ENCODE results near the gene FAM221B.
A peak's percentile ranks its signal among the peaks of the same experiment; 100 is the strongest.

FAM221B gene

DNA sequence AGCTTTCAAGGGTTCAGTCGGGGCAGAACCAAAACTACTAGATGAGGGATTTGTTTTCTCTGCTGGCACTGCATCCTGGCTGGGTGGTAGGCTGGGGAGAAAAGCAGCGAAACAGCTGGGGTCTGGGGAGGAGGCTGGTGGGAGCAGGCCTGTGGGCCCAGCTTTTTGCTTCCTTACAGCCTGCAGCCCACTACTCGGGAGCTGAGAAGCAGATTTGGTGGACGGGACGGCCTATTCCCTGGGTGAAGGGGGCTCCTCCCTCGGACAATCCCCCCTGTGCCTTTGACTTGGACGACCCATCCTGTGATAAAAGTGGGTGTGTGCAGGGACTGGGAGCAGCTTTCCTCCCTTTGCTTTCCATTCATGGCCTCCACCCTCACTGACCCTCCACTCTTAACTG is 28.0 kb downstream of the FAM221B start:
- peaks cover 5% of the 10 kb centered on the region; the same call in 1 of the 2 replicates for H3K4me1 ChIP-seq (ENCODE audit: control insufficient read depth, insufficient read depth, low read length)
- H3K9me3 ChIP-seq (ENCODE audit: control insufficient read depth, insufficient read depth, low read depth, low read length) = no peaks in the 10 kb centered on the region
- no peaks in the 10 kb centered on the region for H3K27me3 ChIP-seq (ENCODE audit: control insufficient read depth, insufficient read depth, low read length)
- H3K4me3 ChIP-seq (ENCODE audit: low read depth, low read length) = no peak overlapping the region
- H3K36me3 ChIP-seq (ENCODE audit: control insufficient read depth, insufficient read depth, low read length) = peaks cover 16% of the 10 kb centered on the region; the same call in 1 of the 2 replicates
- H3K9ac ChIP-seq (ENCODE audit: low read length) = no peak overlapping the region
- H3K27ac ChIP-seq (ENCODE audit: low read depth, low read length) = no peak overlapping the region

- H3K9ac ChIP-seq (ENCODE audit: low read length) = peak overlapping the region; percentile 3
- H3K27ac ChIP-seq (ENCODE audit: low read depth, low read length) = no peak overlapping the region
- H3K36me3 ChIP-seq (ENCODE audit: control insufficient read depth, insufficient read depth, low read length) = peaks cover 10% of the 10 kb centered on the region; the same call in 1 of the 2 replicates
These were observed 29.7 kb downstream of the FAM221B start for GRCh38 chr9:35798658-35799374.

DNA sequence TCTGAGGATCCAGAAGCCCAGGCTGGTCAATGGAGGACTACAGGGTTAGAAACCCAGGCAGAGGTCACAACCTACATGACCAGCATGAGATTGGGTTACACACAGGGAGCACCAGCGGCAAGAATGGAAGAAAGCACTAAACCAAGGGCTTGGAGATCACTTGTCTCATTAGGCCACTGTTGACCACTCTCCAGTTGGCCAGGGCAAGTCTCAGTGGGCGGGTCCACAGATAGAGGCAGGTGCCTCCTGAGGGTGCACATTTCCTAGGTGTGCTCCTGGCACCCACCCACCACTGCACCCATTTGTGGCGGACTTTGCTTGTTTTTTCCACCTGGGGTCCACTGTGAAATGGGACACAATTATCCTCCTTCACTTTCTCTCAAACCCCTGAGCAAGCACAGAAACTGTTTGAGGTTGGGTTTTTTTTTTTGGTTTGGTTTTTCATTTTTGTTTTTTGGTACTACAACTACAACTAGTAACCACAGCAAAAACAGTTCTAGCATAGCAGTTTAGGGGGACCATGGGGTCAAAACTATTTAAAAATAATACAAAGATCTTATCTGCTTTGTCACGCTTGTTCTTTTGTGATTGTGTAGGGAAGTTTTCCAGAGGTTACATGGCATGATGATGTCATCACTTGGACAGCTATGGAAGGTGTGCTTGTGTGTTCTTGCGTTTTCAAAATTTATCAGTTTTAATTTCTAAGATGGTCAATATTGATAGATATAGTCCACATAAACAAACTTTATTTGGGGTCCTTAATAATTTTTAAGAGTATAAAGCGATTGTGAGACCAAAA is 31.0 kb downstream of the FAM221B start:
- Histone ChIP-seq H3K27ac (ENCODE audit: low read depth, low read length) (no peak overlapping the region), H3K9me3 (ENCODE audit: control insufficient read depth, insufficient read depth, low read depth, low read length) (no peaks in the 10 kb centered on the region), H3K4me1 (ENCODE audit: control insufficient read depth, insufficient read depth, low read length) (peaks cover 11% of the 10 kb centered on the region; the same call in 1 of the 2 replicates), H3K9ac (ENCODE audit: low read length) (no peak overlapping the region), H3K27me3 (ENCODE audit: control insufficient read depth, insufficient read depth, low read length) (peaks cover 2% of the 10 kb centered on the region; the same call in 1 of the 2 replicates), H3K36me3 (ENCODE audit: control insufficient read depth, insufficient read depth, low read length) (peaks cover 10% of the 10 kb centered on the region; the same call in 1 of the 2 replicates), H3K4me3 (ENCODE audit: low read depth, low read length) (no peak overlapping the region)

More at GRCh38 chr9:35798658-35799374, 29.7 kb downstream of the FAM221B start:
- H3K4me1 ChIP-seq (ENCODE audit: control insufficient read depth, insufficient read depth, low read length) = peaks cover 5% of the 10 kb centered on the region; the same call in 1 of the 2 replicates
- H3K9me3 ChIP-seq (ENCODE audit: control insufficient read depth, insufficient read depth, low read depth, low read length) = no peaks in the 10 kb centered on the region
- no peaks in the 10 kb centered on the region for H3K27me3 ChIP-seq (ENCODE audit: control insufficient read depth, insufficient read depth, low read length)
- H3K4me3 ChIP-seq (ENCODE audit: low read depth, low read length) = no peak overlapping the region

DNA sequence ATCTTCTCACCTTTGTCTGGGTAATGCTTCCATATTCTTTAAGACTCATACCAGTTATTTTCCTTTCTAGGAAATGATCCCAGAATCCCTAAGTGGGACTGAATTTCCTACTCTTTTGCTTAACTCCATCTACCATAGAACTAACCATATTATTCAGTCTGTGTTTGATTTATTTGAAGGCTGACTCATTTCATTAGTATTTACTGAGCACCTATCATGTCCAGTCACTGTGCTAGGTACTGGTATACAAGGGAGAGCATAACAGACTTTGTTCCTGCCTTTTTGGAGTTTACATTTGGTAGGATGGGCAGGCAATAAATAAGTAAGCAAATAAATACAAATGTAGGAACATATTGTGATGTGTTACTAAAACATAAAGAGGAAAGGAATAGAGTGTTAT is 32.8 kb downstream of the FAM221B start:
- peaks cover 19% of the 10 kb centered on the region for H3K4me1 ChIP-seq (ENCODE audit: control insufficient read depth, insufficient read depth, low read length)
- no peaks in the 10 kb centered on the region for H3K9me3 ChIP-seq (ENCODE audit: control insufficient read depth, insufficient read depth, low read depth, low read length)
- no peak overlapping the region for H3K4me3 ChIP-seq (ENCODE audit: low read depth, low read length)
- 0 out of 2 replicates have a peak, but pooled peaks cover 3% of the 10 kb centered on the region for H3K36me3 ChIP-seq (ENCODE audit: control insufficient read depth, insufficient read depth, low read length)
- peaks cover 6% of the 10 kb centered on the region; the same call in 1 of the 2 replicates for H3K27me3 ChIP-seq (ENCODE audit: control insufficient read depth, insufficient read depth, low read length)
- no peak overlapping the region for H3K9ac ChIP-seq (ENCODE audit: low read length)
- H3K27ac ChIP-seq (ENCODE audit: low read depth, low read length) = no peak overlapping the region

DNA sequence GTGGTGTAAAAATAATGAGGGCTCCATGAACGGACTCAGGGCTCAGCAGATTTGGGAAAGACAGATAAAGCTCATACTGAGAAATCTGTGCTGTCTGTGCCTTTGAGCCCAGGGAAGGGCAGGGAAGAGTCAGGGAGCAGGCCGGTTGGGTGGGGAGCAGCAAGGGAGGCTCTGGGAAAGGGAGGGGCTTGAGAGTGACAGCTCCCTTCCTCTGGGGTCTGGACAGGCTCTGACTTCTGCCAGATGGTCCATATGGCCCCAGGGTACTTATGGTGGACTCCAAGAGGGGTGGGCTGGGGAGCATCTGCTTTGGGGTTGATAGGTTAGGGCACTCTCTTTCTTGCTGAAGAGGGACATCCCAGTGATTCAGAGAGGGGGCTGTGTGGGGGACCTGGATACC is 35.1 kb downstream of the FAM221B start:
- Histone ChIP-seq H3K4me3 (ENCODE audit: low read depth, low read length) (no peak overlapping the region), H3K4me1 (ENCODE audit: control insufficient read depth, insufficient read depth, low read length) (peaks cover 26% of the 10 kb centered on the region), H3K9ac (ENCODE audit: low read length) (no peak overlapping the region), H3K36me3 (ENCODE audit: control insufficient read depth, insufficient read depth, low read length) (no peaks in the 10 kb centered on the region), H3K27ac (ENCODE audit: low read depth, low read length) (no peak overlapping the region), H3K27me3 (ENCODE audit: control insufficient read depth, insufficient read depth, low read length) (peaks cover 6% of the 10 kb centered on the region; the same call in 1 of the 2 replicates), H3K9me3 (ENCODE audit: control insufficient read depth, insufficient read depth, low read depth, low read length) (no peaks in the 10 kb centered on the region)

DNA sequence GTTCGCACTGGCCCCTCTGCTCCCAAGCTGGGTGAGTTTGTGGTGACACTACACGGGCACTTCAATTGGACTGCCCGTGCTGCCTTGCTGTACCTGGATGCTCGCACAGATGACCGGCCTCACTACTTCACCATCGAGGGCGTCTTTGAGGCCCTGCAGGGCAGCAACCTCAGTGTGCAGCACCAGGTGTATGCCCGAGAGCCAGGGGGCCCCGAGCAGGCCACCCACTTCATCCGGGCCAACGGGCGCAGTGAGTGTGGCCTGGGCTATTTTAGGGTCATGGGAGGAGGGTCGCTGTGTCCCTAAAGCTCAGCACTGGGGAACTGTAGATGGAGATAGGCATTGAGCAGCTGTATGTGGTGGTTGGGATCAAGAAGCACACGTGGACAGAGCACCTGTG is 35.7 kb downstream of the FAM221B start:
- H3K4me3 ChIP-seq (ENCODE audit: low read depth, low read length) = 0 out of 2 replicates have a peak overlapping the region, but pooled peaks have one; percentile 29
- no peak overlapping the region for H3K27ac ChIP-seq (ENCODE audit: low read depth, low read length)
- H3K27me3 ChIP-seq (ENCODE audit: control insufficient read depth, insufficient read depth, low read length) = peaks cover 6% of the 10 kb centered on the region; the same call in 1 of the 2 replicates
- no peaks in the 10 kb centered on the region for H3K9me3 ChIP-seq (ENCODE audit: control insufficient read depth, insufficient read depth, low read depth, low read length)
- H3K36me3 ChIP-seq (ENCODE audit: control insufficient read depth, insufficient read depth, low read length) = no peaks in the 10 kb centered on the region
- peaks cover 26% of the 10 kb centered on the region for H3K4me1 ChIP-seq (ENCODE audit: control insufficient read depth, insufficient read depth, low read length)
- H3K9ac ChIP-seq (ENCODE audit: low read length) = no peak overlapping the region

DNA sequence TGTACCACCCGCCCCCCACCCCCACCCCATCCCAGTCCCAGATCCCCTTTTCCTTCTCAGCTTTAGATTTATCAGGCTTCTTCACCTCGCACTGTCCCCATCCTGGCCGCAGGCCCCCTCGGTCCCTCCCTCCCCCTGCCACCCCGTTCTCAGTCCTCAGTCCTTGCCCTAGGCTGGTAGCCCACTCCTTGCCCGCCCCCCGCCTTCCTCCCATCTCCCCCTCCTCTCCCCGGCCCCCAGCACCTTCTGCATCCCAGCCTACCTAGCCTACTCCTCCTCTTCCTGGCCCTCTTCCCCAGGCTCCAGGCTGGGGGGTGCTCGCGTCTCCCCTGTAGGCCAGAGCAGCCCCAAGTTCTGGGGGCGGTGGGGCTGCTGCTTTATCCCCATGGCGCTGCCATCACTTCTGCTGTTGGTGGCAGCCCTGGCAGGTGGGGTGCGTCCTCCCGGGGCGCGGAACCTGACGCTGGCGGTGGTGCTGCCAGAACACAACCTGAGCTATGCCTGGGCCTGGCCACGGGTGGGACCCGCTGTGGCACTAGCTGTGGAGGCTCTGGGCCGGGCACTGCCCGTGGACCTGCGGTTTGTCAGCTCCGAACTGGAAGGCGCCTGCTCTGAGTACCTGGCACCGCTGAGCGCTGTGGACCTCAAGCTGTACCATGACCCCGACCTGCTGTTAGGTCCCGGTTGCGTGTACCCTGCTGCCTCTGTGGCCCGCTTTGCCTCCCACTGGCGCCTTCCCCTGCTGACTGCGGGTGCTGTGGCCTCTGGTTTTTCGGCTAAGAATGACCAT is 36.3 kb downstream of the FAM221B start:
- Histone ChIP-seq H3K36me3 (ENCODE audit: control insufficient read depth, insufficient read depth, low read length) (no peaks in the 10 kb centered on the region), H3K27me3 (ENCODE audit: control insufficient read depth, insufficient read depth, low read length) (peaks cover 6% of the 10 kb centered on the region; the same call in 1 of the 2 replicates), H3K4me3 (ENCODE audit: low read depth, low read length) (peak overlapping the region; percentile 82), H3K4me1 (ENCODE audit: control insufficient read depth, insufficient read depth, low read length) (peaks cover 26% of the 10 kb centered on the region), H3K27ac (ENCODE audit: low read depth, low read length) (no peak overlapping the region), H3K9me3 (ENCODE audit: control insufficient read depth, insufficient read depth, low read depth, low read length) (no peaks in the 10 kb centered on the region), H3K9ac (ENCODE audit: low read length) (no peak overlapping the region)

GRCh38 chr9:35791297-35791921 is 37.1 kb downstream of the FAM221B start, which contains the start of gene NPR2:
NPR2 (plus strand) TSS chr9:35791591; CDS start chr9:35792409, 818 bp downstream.
- no peaks in the 10 kb centered on the region for H3K9me3 ChIP-seq (ENCODE audit: control insufficient read depth, insufficient read depth, low read depth, low read length)
- H3K4me1 ChIP-seq (ENCODE audit: control insufficient read depth, insufficient read depth, low read length) = peaks cover 22% of the 10 kb centered on the region
- H3K36me3 ChIP-seq (ENCODE audit: control insufficient read depth, insufficient read depth, low read length) = no peaks in the 10 kb centered on the region
- H3K27me3 ChIP-seq (ENCODE audit: control insufficient read depth, insufficient read depth, low read length) = peaks cover 6% of the 10 kb centered on the region; the same call in 1 of the 2 replicates
- H3K9ac ChIP-seq (ENCODE audit: low read length) = peak within 1 kb of the TSS; percentile 67
- peak within 1 kb of the TSS; percentile 82 for H3K4me3 ChIP-seq (ENCODE audit: low read depth, low read length)
- H3K27ac ChIP-seq (ENCODE audit: low read depth, low read length) = no peak within 1 kb of the TSS

GRCh38 chr9:35790385-35791296 is 37.9 kb downstream of the FAM221B start:
- peaks cover 21% of the 10 kb centered on the region for H3K4me1 ChIP-seq (ENCODE audit: control insufficient read depth, insufficient read depth, low read length)
- peak overlapping the region; percentile 35 for H3K9ac ChIP-seq (ENCODE audit: low read length)
- peaks cover 6% of the 10 kb centered on the region; the same call in 1 of the 2 replicates for H3K27me3 ChIP-seq (ENCODE audit: control insufficient read depth, insufficient read depth, low read length)
- H3K27ac ChIP-seq (ENCODE audit: low read depth, low read length) = no peak overlapping the region
- no peaks in the 10 kb centered on the region for H3K9me3 ChIP-seq (ENCODE audit: control insufficient read depth, insufficient read depth, low read depth, low read length)
- H3K36me3 ChIP-seq (ENCODE audit: control insufficient read depth, insufficient read depth, low read length) = no peaks in the 10 kb centered on the region
- H3K4me3 ChIP-seq (ENCODE audit: low read depth, low read length) = peak overlapping the region; percentile 66

Measured in HUES6 (cell line).